ENCODE data around the gene DDC.
A peak's percentile ranks its signal among the peaks of the same experiment; 100 is the strongest.

DDC gene

DNA sequence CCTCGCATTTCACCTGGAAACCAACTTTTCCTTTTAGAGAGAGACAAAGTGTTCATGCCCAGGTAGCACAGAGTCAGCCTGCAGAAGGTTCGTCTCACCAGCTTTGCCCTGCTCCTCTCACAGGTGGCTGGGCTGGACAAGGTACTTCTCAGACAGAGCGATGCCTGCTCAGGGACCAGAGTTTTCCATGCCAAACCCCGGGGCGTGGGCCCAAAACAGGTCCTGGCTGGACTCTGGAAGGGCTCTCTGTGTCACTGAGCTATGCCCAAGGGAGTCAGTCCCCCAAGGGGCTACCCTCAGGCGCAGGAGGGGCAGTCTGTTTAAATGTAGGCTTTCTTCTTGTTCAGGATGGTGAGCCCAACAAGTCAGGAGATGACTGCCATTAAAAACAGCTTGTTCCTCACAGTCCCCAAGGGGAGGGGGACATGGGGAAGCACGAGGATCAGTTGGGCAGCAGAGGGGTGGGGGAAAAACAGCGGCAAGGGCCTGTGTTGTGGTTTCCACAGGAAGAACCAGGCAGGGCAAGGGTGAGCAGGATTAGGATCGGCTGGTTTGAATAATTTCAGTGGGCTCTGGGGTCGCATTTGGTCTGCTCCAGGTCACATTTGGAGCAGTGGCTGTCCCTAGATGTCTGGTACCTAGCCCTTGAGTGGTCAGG lies 59.5 kb downstream of the DDC start:
- H3K4me3 ChIP-seq (ENCODE audit: control insufficient read depth, low read depth, low read length): no peak overlapping the region
- DNase-seq (ENCODE audit: low read depth): no peak
- TF ChIP-seq, protein P1, sequence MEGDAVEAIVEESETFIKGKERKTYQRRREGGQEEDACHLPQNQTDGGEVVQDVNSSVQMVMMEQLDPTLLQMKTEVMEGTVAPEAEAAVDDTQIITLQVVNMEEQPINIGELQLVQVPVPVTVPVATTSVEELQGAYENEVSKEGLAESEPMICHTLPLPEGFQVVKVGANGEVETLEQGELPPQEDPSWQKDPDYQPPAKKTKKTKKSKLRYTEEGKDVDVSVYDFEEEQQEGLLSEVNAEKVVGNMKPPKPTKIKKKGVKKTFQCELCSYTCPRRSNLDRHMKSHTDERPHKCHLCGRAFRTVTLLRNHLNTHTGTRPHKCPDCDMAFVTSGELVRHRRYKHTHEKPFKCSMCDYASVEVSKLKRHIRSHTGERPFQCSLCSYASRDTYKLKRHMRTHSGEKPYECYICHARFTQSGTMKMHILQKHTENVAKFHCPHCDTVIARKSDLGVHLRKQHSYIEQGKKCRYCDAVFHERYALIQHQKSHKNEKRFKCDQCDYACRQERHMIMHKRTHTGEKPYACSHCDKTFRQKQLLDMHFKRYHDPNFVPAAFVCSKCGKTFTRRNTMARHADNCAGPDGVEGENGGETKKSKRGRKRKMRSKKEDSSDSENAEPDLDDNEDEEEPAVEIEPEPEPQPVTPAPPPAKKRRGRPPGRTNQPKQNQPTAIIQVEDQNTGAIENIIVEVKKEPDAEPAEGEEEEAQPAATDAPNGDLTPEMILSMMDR (conservative IDR thresholded peaks at IDR 0.05; ENCODE audit: control insufficient read depth, insufficient read depth, low read depth, low read length): no peak

DNA sequence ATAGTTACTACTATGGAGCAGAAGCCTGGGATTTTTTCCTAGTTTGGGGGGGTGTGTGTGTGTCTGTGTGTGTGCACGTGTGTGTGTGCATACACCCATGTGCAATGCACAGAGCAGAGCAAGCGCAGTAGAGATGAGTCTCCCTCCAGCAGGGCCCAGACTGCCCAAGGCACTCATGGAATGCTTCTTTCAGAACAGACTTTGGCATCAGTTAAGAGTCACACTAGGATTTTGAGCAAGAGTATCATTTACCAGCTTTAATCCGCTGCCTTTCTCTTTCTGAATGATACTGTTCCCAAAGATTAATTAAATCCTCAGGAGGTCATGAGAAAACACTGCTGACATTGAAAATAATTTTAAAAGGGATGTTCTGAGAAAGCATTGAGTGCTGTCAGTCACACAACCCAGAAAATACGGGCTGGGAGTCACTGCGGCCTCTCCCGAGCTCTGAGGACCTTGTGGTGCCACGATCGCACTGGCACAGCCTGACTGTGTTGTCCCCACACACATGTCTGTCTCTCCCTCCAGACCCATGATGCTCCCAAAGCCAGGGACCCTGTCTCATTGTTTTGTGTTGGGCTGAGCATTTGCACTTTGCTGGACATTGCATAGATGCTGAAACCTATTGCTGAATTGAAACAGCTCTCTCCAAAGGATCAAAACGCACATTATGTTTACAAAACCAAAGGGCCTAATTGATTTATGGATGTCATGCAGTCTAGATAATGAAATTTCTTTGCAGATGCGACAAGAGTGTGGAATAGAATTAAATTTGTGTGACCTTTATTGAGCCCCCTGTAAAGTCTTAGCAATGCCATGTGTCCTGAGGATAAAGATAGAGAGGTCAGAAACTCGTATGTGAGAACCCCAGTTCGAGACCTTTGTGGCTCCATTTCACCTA lies 60.3 kb downstream of the DDC start:
- H3K4me3 ChIP-seq (ENCODE audit: control insufficient read depth, low read depth, low read length): no peak overlapping the region
- TF ChIP-seq, protein P1 (conservative IDR thresholded peaks at IDR 0.05; ENCODE audit: control insufficient read depth, insufficient read depth, low read depth, low read length): no peak
- no peak for DNase-seq (ENCODE audit: low read depth)

DNA sequence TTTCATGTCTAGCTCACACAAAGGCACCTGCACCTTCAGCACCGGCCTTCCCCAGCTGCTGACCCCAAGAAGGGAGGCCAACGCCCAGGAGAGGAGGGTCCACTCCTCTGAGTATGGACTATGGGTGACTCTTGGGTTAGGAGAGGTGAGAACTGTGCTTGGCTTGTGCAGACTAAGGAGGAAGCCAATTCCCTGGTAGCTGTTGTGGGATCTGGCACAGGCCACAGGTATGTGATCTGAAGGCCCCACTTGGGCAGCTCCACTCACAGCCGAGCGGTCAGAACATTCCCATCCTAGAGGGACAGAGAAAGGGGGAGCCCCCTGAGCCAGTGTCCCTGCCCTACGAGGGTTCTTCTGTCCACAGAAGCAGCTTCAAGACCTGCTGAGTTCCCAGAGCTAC lies 62.3 kb downstream of the DDC start:
- DNase-seq (ENCODE audit: low read depth): peak; percentile 64
- TF ChIP-seq, protein P1 (conservative IDR thresholded peaks at IDR 0.05; ENCODE audit: control insufficient read depth, insufficient read depth, low read depth, low read length): no peak

DNA sequence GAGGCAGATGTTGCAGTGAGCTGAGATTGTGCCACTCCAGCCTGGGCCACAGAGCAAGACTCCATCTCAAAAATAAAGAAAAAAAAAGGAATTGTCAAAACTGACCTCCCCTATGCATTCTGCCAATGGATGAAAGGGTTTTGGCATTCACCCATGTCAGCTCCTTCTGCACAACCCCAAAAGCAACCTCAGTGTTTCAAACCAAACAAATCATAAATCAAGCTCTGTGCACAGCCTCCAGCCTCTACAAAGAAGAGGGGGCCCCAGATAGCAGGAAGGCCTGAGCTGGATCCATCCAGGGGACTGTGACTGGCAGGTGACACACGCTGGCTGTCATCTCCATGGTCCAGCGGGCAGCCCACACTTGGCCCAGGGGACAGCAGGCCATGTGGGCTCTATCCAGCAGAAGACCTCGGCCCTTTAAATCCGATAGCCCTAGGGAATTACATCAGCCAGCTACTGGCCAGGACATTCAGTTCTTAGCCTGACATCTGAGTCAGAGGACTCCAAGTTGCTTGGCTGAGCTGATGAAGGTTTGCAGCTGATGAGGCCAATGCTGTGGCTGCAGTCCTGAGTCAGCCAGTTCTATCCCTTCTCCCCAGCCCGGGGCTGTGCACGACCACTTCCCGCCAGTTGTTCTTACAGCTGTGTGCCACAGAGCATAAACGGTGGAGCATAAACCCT lies 63.1 kb downstream of the DDC start:
- DNase-seq (ENCODE audit: low read depth): peak; percentile 100
- TF ChIP-seq, protein P1 (conservative IDR thresholded peaks at IDR 0.05; ENCODE audit: control insufficient read depth, insufficient read depth, low read depth, low read length): no peak
- peak overlapping the region; percentile 17 for H3K4me3 ChIP-seq (ENCODE audit: control insufficient read depth, low read depth, low read length)

More for the DNA sequence above, 62.3 kb downstream of the DDC start:
- peak overlapping the region; percentile 17 for H3K4me3 ChIP-seq (ENCODE audit: control insufficient read depth, low read depth, low read length)

DNA sequence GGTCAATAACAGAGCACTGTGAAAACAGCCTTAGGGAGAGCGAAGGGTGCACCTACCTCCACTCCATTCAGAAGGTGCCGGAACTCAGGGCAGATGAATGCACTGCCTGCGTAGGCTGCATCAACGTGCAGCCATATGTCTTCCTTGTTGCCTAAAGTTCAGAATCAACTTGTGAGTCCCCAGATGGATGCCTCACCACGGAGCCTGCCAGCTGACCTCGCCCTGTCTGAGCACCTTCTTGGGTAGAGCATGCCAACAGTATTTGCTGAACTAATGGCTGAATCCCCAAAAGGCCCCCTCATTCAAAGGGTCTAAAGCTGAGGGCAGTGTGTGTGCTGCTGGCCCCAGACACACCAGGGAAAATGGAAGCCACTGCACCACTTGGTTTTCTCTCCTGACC lies 66.1 kb downstream of the DDC start:
- H3K4me3 ChIP-seq (ENCODE audit: control insufficient read depth, low read depth, low read length): no peak overlapping the region
- TF ChIP-seq, protein P1 (conservative IDR thresholded peaks at IDR 0.05; ENCODE audit: control insufficient read depth, insufficient read depth, low read depth, low read length): no peak
- no peak for DNase-seq (ENCODE audit: low read depth)

DNA sequence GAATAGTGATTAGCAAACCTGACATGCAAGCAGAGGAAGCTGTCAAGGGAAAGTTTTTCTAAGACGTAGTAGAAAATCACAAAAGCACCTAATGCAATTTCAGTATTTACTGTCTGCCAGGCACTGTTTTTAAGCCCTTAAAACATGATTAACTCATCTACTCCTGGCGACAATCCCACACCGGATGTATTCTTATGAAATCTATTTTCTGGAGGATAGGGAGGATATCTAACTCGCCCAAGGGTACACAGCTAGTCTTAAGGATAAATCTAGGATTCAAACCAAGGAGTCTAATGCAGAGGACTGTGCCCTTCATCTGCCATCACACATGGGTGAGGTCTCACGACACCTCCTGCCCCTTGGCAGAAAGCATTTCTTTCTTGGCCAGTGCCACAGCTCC lies 67.2 kb downstream of the DDC start:
- TF ChIP-seq, protein P1 (conservative IDR thresholded peaks at IDR 0.05; ENCODE audit: control insufficient read depth, insufficient read depth, low read depth, low read length): no peak
- DNase-seq (ENCODE audit: low read depth): peak; percentile 82
- no peak overlapping the region for H3K4me3 ChIP-seq (ENCODE audit: control insufficient read depth, low read depth, low read length)

Measured in fibroblast of mammary gland (primary cell).